CD4-positive, alpha-beta T cell treated with Interleukin-15 for 1 hour (primary cell): Measurements from ENCODE around the gene DDX1.
"Not testable (repeated sequence)": the region's sequence is repeated elsewhere in the genome, so short reads cannot be mapped to it uniquely, and the experiment has no call there.

Source experiments
- DNase-seq: peaks from one replicate; pipeline ENCODE4 v3.0.0-alpha.2; 2020

DDX1 gene

DNA sequence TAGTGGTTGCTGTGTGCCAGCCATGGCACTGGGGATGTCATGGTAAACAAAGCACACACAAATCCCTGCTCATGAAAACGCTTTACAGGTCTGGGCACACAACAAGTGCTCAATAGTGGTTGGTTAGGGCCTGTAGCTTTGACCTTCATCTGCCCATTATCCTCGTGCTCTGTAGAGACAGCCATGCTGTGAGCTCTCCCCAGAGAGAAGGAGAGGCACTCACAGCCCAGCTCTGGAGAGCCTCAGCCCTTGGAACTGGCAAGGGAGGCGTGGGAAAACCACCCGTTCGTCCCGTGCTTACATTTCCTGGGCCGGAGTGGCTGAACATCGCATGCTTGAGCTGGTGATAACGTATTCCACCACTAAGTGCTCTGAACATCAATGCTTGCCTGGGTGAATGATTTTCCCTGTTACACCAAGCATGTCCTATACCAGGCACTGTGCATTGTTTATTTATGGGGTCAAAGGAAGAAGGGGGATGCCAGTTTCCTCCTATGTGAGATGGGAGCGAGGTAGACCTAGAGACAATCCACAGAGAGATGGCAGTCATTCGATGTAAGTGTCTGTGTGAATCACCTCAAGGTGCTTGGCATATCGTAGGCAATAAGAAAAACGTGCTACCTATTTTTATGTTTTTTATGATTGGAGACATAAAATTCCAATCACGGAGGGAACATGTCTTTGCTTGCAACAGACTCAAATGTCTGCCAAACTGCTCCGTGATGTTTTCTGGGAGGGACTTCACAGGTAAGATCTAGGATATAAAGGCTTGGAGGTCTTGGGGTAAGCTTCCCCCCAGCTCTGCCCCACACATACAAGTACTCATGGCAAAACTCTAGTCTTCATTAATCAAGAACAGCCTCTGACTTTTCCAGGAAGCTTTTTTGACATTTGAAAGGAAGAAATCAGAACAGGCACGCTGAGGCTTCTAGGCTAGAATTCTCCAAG lies 75.5 kb downstream of the DDX1 start:
- no peak for DNase-seq

DNA sequence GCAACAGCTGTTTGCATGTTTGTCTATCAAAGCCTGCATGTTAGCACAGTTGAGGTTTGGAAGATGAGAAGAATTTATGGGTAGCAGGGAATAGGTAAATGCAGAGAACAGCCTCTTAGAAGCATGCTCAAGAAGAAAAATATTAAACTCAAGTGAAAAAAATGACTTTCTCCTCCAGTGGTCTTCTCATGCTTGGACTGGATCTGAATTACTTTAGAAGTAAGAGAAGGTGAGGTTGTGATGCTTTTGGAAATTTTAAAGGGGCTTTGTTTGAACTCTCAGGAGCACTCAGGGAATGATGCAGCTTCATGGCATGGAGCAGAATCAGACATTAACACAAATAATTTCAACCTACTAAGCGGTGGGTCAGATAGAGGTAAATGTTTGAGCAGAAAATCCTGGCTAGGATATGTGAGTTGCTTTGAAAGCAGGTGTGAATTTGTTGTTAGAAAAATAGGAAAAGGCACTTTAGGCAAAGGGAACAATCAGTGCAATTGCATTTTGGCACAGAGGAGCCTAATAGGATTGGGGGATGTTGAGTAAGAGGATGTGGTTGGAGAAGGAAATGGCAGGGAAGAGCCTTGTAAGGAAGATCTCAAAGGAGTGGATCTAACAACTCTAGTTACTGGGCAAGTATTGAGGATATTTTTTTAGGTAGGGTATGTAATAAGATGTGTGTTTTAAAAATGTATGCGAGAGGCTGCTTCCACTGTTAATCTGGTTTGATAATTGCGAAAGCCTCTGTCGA lies 76.3 kb downstream of the DDX1 start:
- DNase-seq: no peak

DNA sequence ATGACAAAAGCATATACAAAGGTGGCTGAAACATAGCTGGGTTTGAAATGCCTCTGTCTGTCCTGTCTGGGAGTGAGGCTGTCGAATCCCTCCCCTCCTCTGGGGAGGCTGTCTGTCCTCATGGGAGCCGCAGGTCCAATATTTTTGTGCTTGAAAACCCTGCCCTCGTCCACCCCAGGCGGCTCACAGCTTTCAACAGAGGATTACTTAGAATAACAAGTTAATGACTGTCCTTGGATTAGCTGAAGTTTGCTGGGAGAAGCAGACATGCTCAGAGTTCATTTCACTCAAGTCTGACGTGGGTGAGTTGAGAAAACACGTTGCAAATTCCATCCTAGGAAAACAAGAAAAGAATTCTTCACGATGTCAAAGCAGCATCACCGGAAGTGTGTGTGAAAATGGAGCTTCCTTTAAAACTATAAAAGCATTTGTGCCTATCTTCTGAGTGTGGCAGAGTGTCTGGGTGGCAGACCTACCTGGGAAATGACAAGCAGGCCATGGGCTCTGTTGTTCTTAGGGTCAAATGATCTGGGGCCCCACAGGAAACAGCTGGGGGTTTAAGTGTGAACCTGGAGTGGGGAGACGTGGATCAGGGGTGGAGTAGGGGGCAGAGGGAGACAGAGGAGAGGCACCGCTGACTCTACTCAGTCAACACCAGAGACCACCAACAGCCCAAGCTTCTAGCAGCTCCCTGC lies 77.1 kb downstream of the DDX1 start:
- no peak for DNase-seq

DNA sequence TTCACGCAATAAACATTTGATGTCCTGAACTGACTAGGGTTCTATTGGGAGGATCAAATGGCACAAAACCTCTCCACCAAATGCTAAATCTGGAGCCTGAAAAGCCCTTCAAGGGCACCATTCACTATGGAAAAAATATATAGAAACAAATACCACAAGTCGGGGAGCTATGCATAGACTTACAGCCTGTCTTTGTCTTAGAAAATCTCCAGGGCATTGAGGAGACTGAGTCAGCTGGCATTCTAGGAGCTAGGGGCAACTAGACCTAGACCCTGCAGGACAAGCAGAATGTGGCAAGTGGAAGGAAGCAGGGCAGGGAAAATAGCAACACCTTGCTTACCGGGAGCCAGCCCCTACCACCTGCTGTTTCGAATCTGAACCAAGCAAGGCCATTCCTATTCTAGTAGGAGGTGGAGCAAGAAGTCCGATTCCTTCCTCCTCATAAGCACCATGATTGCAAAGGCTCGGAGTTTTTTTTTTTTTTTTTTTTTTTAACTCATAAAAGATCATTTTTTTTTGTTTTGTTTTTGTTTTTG lies 77.8 kb downstream of the DDX1 start:
- no peak for DNase-seq

DNA sequence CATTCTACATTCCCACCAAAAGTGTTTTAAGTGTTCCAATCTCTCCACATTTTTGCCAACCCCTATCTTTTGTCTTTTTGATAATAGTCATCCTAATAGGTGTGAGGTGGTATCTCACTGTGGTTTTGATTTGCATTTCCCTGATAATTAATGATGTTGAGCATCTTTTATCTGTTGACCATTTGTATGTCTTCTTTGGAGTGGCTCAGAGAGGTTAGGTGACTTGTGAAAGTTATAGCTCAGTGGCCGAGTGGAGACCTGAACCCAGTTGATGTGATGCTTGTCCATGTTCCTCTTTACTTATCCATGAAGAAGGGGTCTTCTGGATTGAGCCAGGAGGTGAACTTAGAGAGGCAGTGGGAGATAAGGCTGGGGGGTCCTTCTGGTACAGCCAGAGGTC lies 78.8 kb downstream of the DDX1 start:
- no peak for DNase-seq

DNA sequence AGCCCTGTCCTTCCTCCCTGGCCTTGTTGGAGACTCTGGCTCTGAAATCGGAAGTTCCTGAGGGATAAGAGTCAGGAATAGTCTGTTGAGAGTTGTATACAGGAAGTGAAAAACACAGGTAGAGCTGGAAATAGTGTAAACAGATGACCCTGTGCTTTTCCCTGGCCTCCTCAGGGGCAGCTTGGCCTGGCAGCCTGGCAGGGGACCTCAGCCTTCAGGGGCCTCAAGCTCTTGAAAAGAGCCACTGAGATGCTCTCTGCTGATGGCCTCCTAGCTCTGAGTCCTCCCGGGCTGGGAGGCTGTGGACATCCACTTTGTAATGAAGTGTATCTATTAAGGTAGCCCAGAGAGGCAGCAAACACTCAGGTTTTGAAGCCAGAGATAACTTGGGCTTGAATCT lies 79.3 kb downstream of the DDX1 start:
- DNase-seq: no peak

DNA sequence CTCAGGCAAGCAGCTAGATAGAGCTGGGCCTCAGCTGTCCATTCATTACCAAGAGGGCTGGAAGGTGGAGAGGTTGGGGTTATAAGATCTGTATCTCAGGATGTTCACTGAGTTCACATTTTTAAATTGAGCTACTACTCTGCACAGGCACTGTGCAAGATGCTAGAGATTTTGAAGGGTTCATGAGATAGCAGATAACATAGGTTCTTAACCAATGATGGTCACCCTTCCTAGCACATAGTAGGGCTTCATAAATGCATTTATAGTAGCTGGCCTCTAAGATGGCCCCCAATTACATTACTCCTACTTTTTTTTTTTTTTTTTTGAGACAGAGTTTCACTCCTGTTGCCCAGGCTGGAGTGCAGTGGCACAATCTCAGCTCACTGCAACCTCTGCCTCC lies 79.7 kb downstream of the DDX1 start:
- no peak for DNase-seq

DNA sequence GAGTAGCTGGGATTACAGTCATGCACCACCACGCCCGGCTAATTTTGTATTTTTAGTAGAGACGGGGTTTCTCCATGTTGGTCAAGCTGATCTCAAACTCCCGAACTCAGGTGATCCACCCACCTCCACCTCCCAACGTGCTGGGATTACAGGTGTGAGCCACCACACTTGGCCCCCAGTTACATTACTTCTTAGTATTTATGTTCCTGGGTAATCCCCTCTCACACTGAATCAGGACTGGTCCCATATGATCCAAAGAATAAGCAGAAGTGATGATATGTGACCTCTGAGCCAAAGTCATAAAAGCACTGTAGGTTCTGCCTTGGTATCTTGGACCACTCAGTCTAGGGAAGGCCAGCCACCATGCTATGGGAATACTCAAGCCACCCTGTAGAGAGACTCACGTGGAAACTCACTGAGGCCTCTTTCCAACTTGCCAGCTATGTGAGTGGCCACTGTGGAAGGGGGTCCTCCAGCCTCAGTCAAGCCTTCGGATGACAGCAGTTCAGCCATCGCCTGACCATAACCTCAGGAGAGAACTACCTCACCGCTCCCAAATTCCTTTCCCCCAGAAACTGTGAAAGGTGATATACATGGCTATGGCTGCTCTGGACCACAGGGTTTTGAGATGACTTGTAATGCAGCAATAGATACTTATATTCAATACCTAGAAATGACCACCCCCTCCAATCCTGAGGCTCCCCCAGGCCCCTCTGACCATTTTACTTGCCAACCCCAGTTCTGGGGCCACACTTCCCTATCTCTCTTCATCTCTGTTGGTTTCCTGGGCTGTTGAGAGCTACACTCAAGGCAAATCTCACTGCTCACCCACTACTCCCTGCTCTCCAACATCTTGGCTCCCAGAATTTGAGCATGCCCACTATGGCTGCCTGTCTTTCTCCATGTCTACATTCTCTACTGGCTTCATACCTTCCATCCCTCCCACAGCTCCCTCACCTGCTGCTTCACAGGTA lies 80.5 kb downstream of the DDX1 start:
- no peak for DNase-seq

DNA sequence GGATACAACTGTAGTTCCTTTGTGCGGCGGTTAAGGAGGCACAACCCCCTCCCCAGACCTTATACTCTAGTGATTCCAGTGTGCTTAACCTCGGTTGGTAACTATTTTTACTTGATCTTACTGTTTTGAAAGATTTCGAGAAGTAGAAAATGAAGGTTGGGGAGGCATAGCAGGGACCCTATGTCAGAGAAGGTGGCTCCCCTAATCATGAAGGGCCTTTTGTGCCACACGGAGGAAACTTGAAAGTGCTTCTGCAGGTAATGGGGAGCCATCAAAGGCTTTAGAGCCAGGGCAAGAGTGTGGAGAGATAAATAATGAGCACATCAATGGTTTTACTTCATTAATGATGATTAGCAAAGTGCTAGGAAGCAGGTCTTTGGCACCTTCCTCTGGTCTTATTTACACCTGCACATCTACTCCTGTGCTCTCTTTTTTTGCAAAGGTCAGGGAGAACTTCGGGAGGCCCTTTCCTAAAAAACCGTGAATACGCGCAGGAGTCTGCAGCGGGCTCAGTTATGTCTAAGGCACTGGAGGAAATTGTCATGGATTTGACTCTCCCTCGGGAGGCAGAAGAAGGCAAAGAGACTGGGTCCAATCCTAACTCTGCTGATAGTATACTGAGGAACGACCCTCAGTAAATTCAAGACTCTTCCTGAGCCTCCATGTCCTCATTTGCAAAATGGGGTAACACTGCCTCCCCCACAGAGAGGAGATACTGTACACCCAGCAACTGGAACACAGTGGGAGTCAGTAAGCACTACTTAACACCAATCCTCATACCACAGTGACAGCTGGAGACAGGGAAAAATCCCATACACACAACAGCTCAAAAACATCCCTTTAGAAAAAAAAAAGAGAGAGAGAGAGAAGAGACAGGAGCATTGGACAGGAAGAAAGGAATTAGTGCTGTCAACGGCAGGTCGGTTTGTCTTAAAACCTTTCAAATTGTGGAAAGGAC lies 81.6 kb downstream of the DDX1 start:
- DNase-seq: no peak

DNA sequence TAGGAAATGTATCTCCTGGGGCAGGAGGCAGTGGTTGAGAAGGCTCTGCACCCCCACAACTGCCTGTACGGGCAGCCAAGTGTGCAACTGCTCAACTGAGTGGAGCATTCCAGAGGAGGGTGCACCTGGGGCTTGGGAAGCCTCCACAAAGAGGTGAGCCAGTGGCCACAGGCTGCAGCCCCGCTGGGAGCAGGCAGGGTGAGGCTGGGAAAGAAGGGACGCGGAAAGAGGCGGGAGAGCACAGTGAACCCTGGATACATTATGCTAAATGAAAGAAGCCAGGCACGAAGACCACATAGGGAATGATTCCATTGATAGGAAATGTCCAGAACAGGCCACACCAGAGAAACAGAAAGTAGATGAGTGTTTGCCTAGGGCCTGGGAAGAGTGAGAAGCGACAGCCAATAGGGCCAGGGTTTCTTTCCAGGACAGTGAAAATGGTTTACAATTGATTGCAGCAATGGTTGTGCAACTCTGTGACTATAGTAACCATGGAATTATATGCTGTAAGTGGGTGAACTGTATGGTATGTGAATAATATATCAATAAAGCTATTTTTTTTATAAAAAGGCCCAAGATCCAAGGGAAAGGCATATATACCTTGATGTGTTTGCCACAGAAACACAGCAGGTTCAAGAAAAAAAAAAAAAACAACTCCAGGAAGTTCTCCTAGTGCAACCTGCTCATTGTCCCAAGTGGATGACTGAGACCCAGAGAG lies 82.4 kb downstream of the DDX1 start:
- DNase-seq: no peak

DNA sequence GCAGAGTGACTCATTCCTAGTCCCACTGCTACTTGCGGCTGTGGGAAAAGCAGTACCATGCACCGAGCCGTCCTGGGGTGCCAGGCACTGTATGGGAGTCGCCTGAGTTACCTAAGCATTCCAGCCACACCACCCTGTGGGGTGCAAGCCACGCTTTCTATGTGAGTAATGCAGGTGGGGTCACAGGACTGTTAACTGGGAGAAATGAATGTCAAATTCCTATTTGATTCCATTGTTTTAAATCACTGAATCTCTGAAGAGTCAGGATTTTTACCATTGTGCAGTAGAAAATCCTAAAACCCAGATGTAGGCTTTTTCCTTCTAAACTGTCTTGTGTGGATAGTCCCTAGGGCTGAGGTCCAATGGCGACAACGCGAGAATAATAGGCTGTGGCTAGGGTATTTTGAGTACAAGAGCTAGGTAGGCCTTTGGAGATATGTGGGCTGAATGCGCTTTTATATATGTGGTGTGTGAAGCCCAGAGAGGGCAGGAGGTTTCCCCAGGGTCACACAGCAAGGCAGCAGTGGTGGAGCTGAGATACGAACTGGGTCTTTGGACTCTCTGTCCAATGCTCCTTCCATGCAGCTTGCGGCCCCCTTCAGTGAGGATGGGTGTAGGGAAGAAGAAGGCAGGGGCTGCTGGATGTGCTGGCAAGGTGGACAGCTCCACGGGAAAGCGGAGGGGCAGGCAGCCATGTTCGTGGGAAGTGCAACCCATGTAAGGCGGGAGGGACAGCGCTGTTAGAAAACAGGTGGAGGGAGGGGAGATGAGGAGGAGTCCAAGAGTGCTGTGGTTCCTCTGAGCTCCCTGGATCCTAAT lies 83.2 kb downstream of the DDX1 start:
- DNase-seq: no peak

DNA sequence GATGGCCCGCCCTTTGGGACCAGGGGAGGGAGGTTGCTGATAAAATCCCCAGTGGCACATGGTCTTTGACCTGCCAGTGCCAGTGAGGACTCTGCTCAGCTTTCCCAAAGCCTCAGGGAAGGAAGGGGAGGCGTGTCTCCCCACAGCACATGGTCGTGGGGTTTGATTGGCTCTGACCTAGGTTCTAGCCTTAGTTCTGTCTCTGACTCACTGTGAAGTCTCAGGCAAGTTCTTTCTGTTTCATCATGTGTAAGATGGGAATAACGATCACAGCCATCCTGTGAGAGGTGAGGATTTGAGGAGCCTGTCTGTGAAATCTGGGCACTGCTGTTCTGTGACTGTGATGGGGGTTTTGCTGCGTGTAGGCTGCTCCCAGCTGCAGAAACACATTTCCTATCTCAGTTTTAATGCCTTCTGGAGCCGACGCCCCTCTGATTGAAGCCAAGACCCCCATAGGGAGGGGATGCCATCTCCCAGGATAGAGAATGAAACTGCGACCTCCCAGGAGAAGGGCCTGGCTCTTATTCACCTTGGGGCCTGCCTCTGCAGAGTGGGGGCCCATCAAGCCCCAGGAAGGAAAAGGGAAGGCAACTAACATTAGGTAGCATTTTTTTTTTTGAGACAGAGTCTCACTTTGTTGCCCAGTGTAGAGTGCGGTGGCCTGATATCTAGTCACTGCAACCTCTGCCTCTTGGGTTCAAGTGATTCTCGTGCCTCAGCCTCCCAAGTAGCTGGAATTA lies 84.0 kb downstream of the DDX1 start:
- no peak for DNase-seq

DNA sequence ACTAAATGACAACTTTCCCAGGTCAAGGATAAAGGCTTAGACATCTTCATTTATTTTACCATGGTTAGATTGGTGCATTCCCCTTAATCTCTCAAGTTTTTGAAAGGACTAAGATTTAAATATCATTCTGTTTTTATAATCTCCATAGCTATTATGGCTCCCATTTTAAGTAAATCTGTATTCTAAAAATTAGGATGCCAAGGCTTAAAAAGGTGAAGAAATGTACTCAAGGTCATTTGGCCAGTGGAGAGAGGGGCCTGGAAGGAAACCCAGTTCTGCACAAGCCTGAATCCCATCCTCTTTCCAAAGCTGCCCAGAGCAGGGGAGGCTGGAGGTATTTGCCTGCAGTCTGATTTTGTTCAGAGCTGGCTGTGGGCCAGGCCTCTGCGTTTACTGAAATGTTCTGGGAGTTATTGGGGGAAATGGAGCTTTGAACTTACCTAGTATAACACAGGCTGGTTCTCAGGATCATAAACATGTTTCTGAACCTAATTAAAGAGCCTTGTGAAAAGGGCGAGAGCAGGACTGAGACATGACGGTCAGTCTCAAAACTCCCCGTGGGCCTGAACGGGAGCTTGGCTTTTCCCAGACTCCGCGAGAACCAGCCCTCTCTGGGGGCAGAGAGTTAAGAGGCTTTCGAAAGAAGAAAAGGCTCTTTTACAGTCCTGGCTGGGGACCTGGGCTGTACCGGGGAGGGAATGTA lies 85.6 kb downstream of the DDX1 start:
- no peak for DNase-seq

DNA sequence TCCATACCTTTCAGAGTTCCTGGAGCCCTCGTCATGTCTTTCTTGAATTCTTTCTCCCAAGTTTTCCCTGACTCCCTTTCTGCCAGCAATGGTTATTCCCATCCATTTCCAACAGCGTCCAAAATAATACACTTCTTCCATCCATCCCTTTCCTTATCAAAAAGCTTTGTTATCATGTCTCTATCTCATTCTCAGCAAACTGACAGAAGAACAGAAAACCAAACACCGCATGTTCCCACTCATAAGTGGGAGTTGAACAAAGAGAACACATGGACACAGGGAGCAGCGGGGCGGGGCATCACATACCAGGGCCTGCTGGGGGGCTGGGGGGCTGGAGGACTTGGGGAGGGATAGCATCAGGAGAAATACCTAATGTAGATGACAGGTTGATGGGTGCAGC lies 86.7 kb downstream of the DDX1 start:
- no peak for DNase-seq

DNA sequence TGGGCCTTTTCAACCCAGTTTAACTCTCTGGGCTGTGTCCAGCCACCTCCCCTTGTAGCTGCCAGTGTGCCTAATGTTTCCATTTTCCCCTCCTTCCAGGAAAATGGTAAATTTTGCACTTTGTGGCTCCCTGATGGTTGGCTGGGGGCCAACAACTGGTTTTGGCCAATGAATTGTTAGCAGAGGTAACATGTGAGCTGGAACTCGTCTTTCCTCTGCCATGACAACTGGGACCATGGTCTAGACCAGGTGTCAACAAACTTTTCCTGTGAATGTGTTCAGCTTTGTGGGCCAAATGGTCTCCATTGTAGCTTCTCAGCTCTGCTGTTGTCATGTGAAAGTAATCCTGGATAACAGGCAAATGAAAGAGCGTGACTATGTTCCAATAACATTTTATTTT lies 87.2 kb downstream of the DDX1 start:
- DNase-seq: no peak

DNA sequence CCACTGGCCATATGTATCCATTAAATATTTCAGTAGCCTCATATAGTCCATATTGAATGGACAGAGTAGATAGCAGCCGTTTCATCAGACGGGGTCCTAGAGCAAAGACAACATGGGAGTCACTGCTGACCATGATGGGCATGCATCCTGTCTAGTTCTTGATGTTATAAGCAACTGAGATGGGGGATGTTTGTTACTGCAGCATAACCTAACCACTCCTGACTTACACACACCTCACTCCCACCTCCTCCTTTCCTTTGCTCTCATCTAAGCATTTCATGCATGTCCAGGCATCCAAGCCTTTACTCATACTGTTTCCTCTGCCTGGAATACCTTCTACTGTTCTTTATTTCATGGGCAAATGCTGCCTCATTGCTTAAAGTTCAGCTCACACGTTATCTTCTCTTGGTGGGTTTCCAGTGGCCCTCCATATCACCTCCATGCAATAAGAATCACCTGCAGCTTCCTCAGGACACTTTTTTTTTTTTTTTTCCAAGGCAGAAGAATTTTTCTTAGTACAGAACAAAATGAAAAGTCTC lies 87.8 kb downstream of the DDX1 start:
- no peak for DNase-seq

DNA sequence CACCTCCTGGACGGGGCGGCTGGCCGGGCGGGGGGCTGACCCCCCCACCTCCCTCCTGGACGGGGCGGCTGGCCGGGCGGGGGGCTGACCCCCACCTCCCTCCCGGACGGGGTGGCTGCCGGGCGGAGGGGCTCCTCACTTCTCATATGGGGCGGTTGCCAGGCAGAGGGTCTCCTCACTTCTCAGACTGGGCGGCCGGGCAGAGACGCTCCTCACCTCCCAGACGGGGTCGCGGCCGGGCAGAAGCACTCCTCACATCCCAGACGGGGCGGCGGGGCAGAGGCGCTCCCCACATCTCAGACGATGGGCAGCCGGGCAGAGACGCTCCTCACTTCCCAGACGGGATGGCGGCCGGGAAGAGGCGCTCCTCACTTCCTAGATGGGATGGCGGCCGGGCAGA lies 88.5 kb downstream of the DDX1 start:
- not testable (repeated sequence) for DNase-seq
